Left renal cortex interstitium (tissue), 4 donors: ENCODE results near the gene NPIPA8. TPM values are rescaled to one million over a fixed set of nuclear protein-coding genes. Genes with fewer than 3 reads are reported as not detected.
"Not testable (repeated sequence)": the region's sequence is repeated elsewhere in the genome, so short reads cannot be mapped to it uniquely, and the experiment has no call there.

ENCODE experiments used
- DNase-seq, 4 donors: peaks; one replicate each; pipeline ENCODE4 v3.0.0-alpha.2; 2013; ENCODE audit warnings: low read depth in 4 of 4, low spot score in 2 of 4, missing footprints in 1 of 4
- polyA plus RNA-seq, 4 donors: library from polyadenylated mRNA; unstranded; fragments of 120-200 nt; gene quantifications; one replicate each; pipeline ENCODE4 v1.2.1, GENCODE V29; 2013; ENCODE audit not compliant: insufficient read length in 4 of 4

NPIPA8 gene
- polyA plus RNA-seq, 4 donors = 3.1 to 63.5 (median 51.3) TPM

DNA sequence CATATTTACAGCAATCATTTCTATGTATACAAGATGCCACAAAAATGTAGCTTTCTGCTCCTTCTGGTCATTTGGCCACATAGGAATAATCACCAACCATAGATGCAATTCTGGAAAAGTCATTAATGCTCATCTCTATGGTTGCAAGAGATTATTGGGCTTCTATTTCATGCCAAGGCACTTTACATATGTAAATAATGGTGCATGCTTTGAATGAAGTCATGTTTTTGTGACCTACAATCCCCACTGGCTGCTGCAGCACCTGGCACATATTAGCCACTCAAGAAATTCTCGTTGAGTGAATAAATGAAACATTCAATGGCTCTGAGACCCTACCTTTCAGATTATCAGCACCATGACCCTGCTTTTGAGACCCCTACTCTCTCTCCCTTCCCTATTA is 50.2 kb downstream of the NPIPA8 start:
- not testable (repeated sequence) for DNase-seq

DNA sequence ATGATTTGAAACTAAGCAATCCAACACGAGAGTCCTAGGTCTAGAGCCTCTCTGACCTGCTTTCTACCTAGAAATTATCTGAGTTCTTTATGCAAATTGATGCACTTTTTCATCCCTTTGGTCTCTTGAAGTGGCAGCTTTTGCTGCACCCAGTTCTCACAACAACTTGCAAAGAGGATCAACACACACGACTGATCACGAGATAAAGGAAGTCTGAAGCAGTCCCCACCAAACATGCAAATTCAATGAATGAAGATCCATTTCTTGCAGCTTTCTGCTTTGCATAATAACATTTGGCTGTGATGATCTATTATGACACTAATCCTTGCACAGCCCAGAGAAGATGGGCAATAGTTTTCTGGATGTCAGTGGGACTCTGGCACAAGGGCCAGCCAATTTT is 56.2 kb downstream of the NPIPA8 start:
- not testable (repeated sequence) for DNase-seq

DNA sequence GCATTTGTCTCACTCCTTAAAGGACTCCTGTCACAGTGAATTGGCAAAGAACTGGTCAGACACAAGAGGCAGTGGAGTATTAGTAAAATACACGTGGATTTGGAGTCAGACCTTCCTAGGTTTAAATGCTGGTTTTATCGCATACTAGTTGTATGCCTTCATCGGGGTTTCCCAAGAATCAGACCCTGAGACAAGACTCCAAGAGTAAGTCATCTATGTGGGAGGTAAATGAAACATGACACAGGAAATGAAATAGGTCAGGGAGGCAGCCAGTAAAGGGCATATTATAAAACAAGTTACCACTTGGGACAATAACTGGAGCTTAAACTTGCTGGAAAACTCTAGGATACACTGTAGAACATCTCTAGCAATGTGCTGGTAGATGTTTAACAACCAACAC is 59.8 kb downstream of the NPIPA8 start:
- not testable (repeated sequence) for DNase-seq

GRCh38 chr16:18270171-18270570 is 66.4 kb downstream of the NPIPA8 start:
- DNase-seq = not testable (repeated sequence)

Other genes with a start within 250 kb of the NPIPA8 start
- 100 to 1,000 TPM in 1 of 4 donors, 10 to 100 TPM in 3; 81.0 to 108 (median 91.5) TPM for gene NOMO2, start 225.4 kb upstream of the NPIPA8 start, polyA plus RNA-seq